GM12873 (cell line): ENCODE results near the gene SLC19A1.

Experiments
- CTCF ChIP-seq: IDR thresholded peaks from 2 replicates; pipeline ENCODE4 v1.5.1; 2012; ENCODE audit warnings: low read depth, mild to moderate bottlenecking, moderate library complexity, low read length, control low read depth; ENCODE audit not compliant: insufficient read depth; ENCODE audit errors: missing control alignments

The SLC19A1 gene

GRCh38 chr21:45457161-45457831 lies 84.9 kb downstream of the SLC19A1 start:
- TF ChIP-seq CTCF = no peak

- no peak for TF ChIP-seq CTCF
Observed at GRCh38 chr21:45456584-45457160, 85.6 kb downstream of the SLC19A1 start.

- no peak for TF ChIP-seq CTCF
Observed at GRCh38 chr21:45455674-45456583, 86.3 kb downstream of the SLC19A1 start.

- TF ChIP-seq CTCF = no peak
Observed at GRCh38 chr21:45454926-45455673, 87.1 kb downstream of the SLC19A1 start.

- TF ChIP-seq CTCF = no peak
Observed at GRCh38 chr21:45454060-45454925, 87.9 kb downstream of the SLC19A1 start.

GRCh38 chr21:45453308-45453950 lies 88.8 kb downstream of the SLC19A1 start:
- no peak for TF ChIP-seq CTCF
